Gastroesophageal sphincter (tissue), 3 donors: ENCODE measurements around the gene NPHP4.

ENCODE experiments used
- EP300 ChIP-seq: sonication (generic); formaldehyde crosslinking; IDR thresholded peaks from one replicate; pipeline ENCODE4 v1.6.1; 2017; ENCODE audit warnings: antibody characterized with exemption, mild to moderate bottlenecking
- POLR2A ChIP-seq, 2 donors: fragments of 450-650 bp; IDR thresholded peaks; one replicate each; pipeline ENCODE4 v1.6.1; 2017; ENCODE audit warnings: antibody characterized with exemption in 2 of 2, mild to moderate bottlenecking in 2 of 2, moderate library complexity in 1 of 2
- POLR2AphosphoS5 ChIP-seq: sonication (generic); formaldehyde crosslinking; IDR thresholded peaks from one replicate; pipeline ENCODE4 v1.6.1; 2017; ENCODE audit warnings: antibody characterized with exemption
- TF ChIP-seq, protein P1 (sequence below), 4 experiments: fragments of 200-600 bp in 2 of 4; fragments of 450-650 bp in 2 of 4; sonication (generic) in 1 of 4; IDR thresholded peaks; one replicate each; pipeline ENCODE4 v1.5.1; 2017 to 2019; ENCODE audit warnings: antibody characterized with exemption in 4 of 4, mild to moderate bottlenecking in 2 of 4, moderate library complexity in 2 of 4

DNA sequence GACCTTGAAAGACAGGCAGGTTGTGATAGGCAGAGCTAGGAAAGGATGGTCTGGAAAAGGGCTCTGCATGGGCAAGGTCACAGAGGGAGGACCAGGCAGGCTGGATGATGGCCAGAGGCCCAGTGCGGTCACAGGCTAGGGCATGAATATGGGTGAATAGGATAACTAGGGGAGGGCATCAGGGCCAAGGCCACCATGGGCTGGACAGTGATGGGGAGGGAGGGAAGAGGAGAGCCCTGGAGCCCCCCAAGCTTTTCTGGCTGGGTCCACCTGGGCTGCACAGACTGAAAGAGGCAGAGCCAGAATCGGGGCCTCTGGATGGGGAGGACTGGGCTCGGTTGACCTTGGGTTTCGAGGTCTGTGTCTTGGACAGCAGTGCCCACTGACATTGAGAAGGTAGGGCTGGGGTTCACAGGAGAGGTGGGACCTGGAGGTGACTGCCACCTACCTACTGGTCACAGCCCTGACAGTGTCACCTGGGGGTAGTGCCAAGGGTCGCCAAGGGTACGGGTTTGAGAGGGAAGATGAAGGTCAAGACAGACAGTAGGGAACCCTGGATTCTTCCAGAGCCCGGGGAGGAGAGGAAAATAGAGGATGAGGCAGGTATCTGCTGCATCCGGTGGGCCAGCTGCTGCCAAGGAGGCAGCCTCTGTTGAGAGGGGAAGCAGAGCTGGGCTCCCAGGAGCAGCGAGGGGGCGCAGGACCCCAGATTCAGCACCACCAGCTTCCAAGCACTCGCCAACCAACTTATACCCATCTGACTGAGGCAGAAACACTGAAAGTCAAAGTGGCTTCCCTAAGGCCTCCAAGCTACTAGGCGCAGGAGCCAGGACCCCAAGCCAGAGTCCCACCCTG lies 6.1 kb upstream of the NPHP4 start:
- TF ChIP-seq POLR2A (IDR thresholded peaks at IDR 0.05) (no peak), EP300 (no peak), POLR2AphosphoS5 (no peak)
- TF ChIP-seq, protein P1, sequence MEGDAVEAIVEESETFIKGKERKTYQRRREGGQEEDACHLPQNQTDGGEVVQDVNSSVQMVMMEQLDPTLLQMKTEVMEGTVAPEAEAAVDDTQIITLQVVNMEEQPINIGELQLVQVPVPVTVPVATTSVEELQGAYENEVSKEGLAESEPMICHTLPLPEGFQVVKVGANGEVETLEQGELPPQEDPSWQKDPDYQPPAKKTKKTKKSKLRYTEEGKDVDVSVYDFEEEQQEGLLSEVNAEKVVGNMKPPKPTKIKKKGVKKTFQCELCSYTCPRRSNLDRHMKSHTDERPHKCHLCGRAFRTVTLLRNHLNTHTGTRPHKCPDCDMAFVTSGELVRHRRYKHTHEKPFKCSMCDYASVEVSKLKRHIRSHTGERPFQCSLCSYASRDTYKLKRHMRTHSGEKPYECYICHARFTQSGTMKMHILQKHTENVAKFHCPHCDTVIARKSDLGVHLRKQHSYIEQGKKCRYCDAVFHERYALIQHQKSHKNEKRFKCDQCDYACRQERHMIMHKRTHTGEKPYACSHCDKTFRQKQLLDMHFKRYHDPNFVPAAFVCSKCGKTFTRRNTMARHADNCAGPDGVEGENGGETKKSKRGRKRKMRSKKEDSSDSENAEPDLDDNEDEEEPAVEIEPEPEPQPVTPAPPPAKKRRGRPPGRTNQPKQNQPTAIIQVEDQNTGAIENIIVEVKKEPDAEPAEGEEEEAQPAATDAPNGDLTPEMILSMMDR (IDR thresholded peaks at IDR 0.05), result no peak
